Upper lobe of left lung (tissue), 6 donors: ENCODE results near the gene CACNA2D4. TPM values are rescaled to one million over a fixed set of nuclear protein-coding genes. Genes with fewer than 3 reads are reported as not detected.

Experiments
- ATAC-seq, 2 donors: fragments of 200-7000 bp; cut with Tn5 transposase; one replicate each; pipeline ENCODE4 v1.9.1; 2022; ENCODE audit warnings: mild to moderate bottlenecking in 2 of 2, moderate library complexity in 2 of 2; ENCODE audit not compliant: low FRiP score in 2 of 2
- DNase-seq, 2 donors: peaks; one replicate each; pipeline ENCODE4 v3.0.0-alpha.2; 2019 to 2020
- H3K27ac ChIP-seq, 4 donors: fragments of 200-600 bp; sonication (generic); one replicate each; pipeline ENCODE4 v1.5.1; 2016 to 2019
- H3K27me3 ChIP-seq, 4 donors: fragments of 200-600 bp; sonication (generic); one replicate each; pipeline ENCODE4 v1.5.1; 2017 to 2019
- H3K36me3 ChIP-seq, 4 donors: fragments of 200-600 bp; sonication (generic); one replicate each; pipeline ENCODE4 v1.5.1; 2016 to 2019
- H3K4me1 ChIP-seq, 4 donors: fragments of 200-600 bp; sonication (generic); one replicate each; pipeline ENCODE4 v1.5.1; 2018 to 2019
- H3K4me3 ChIP-seq, 4 donors: fragments of 200-600 bp; sonication (generic); one replicate each; pipeline ENCODE4 v1.5.1; 2017 to 2019; ENCODE audit warnings: mild to moderate bottlenecking in 2 of 4, moderate library complexity in 1 of 4
- H3K9me3 ChIP-seq, 4 donors: fragments of 200-600 bp; sonication (generic); one replicate each; pipeline ENCODE4 v1.5.1; 2018 to 2019
- CTCF ChIP-seq, 6 experiments: fragments of 450-650 bp in 4 of 6; fragments of 200-600 bp in 2 of 6; sonication (generic) in 2 of 6; IDR thresholded peaks; one replicate each; pipeline ENCODE4 v1.5.1; 2016 to 2019; ENCODE audit warnings: antibody characterized with exemption in 6 of 6
- EP300 ChIP-seq, 4 donors: sonication (generic); formaldehyde crosslinking; IDR thresholded peaks; one replicate each; pipeline ENCODE4 v1.5.1; 2017; ENCODE audit warnings: antibody characterized with exemption in 4 of 4, control low read depth in 2 of 4
- POLR2A ChIP-seq, 4 donors: fragments of 450-650 bp; IDR thresholded peaks; one replicate each; pipeline ENCODE4 v1.5.1; 2016 to 2017; ENCODE audit warnings: antibody characterized with exemption in 4 of 4, mild to moderate bottlenecking in 2 of 4
- POLR2AphosphoS5 ChIP-seq, 2 donors: sonication (generic); formaldehyde crosslinking; IDR thresholded peaks; one replicate each; pipeline ENCODE4 v1.5.1; 2017; ENCODE audit warnings: antibody characterized with exemption in 2 of 2
- WGBS, 2 donors: methylation state at CpG; one replicate each; pipeline ENCODE4 v1.1.5; 2017 to 2018; 5-methylcytosine and 5-hydroxymethylcytosine counted together
- total RNA-seq, 6 donors: library from RNA; depleted of rRNA in 4 of 6; stranded (reverse); fragments of >200 nt in 4 of 6; gene quantifications; one replicate each; pipeline versions ENCODE4 v1.1.0 to v1.2.1, GENCODE V29; 2016 to 2021
- donor health status: DM: no; HTN: no; CAD: no; lungs with moderate emphysema.
- donor health status: DM: no; HTN: yes; CAD: no; lungs with severe emphysema.

CACNA2D4 gene
- total RNA-seq, 6 donors from 2014 or later = 3.3 to 8.4 (median 7.0) TPM

GRCh38 chr12:1838994-1839365 lies 79.5 kb downstream of the CACNA2D4 start:
- DNase-seq (no peak), ATAC-seq (no peak)
- Histone ChIP-seq H3K27me3 (no peaks in the 10 kb centered on the region), H3K36me3 (no peaks in the 10 kb centered on the region), H3K27ac (no peak overlapping the region), H3K9me3 (no peaks in the 10 kb centered on the region), H3K4me3 (no peak overlapping the region), H3K4me1 (no peaks in the 10 kb centered on the region)
- 82 to 89% methylated on average over 13 to 15 of the region's 15 CpGs for WGBS, 2 donors
- no peak for TF ChIP-seq CTCF (IDR thresholded peaks at IDR 0.05)

GRCh38 chr12:1838205-1838993 lies 80.1 kb downstream of the CACNA2D4 start:
- Histone ChIP-seq H3K4me1 (no peaks in the 10 kb centered on the region), H3K36me3 (no peaks in the 10 kb centered on the region), H3K9me3 (no peaks in the 10 kb centered on the region), H3K27ac (no peak overlapping the region), H3K4me3 (no peak overlapping the region), H3K27me3 (no peaks in the 10 kb centered on the region)
- WGBS, 2 donors = 83% methylated on average over 21 to 26 of the region's 26 CpGs
- TF ChIP-seq POLR2A (IDR thresholded peaks at IDR 0.05) = no peak
- TF ChIP-seq CTCF (IDR thresholded peaks at IDR 0.05) = no peak
- no peak for TF ChIP-seq POLR2AphosphoS5 (IDR thresholded peaks at IDR 0.05)
- TF ChIP-seq EP300 (IDR thresholded peaks at IDR 0.05) = no peak
- ATAC-seq (no peak), DNase-seq (peak in 1 of 2 donors; percentile 54)

- Histone ChIP-seq H3K27me3 (no peaks in the 10 kb centered on the region), H3K4me1 (no peaks in the 10 kb centered on the region), H3K36me3 (no peaks in the 10 kb centered on the region), H3K27ac (no peak overlapping the region), H3K9me3 (no peaks in the 10 kb centered on the region), H3K4me3 (no peak overlapping the region)
- DNase-seq = no peak
- TF ChIP-seq EP300 (IDR thresholded peaks at IDR 0.05) (no peak), POLR2A (IDR thresholded peaks at IDR 0.05) (no peak), POLR2AphosphoS5 (IDR thresholded peaks at IDR 0.05) (no peak), CTCF (IDR thresholded peaks at IDR 0.05) (no peak)
- WGBS, 2 donors = 76 to 81% methylated on average over 7 to 12 of the region's 12 CpGs
- no peak for ATAC-seq
Observed at GRCh38 chr12:1837541-1838204, 80.8 kb downstream of the CACNA2D4 start.

GRCh38 chr12:1836854-1837421 lies 81.5 kb downstream of the CACNA2D4 start:
- DNase-seq (peak in 1 of 2 donors; percentile 52), ATAC-seq (no peak)
- Histone ChIP-seq H3K4me3 (no peak overlapping the region), H3K27me3 (no peaks in the 10 kb centered on the region), H3K36me3 (no peaks in the 10 kb centered on the region), H3K27ac (no peak overlapping the region), H3K9me3 (no peaks in the 10 kb centered on the region), H3K4me1 (no peaks in the 10 kb centered on the region)
- no peak for TF ChIP-seq EP300 (IDR thresholded peaks at IDR 0.05)
- TF ChIP-seq POLR2AphosphoS5 (IDR thresholded peaks at IDR 0.05) = no peak
- WGBS, 2 donors = 67% methylated on average over 9 to 17 of the region's 22 CpGs

- ATAC-seq = no peak
- no peak for DNase-seq
- peaks cover 0 to 3% (median 0%) of the 10 kb centered on the region in 4 donors for H3K27me3 ChIP-seq
- H3K4me1 ChIP-seq = peaks cover 0 to 3% (median 0%) of the 10 kb centered on the region in 4 donors
- 76 to 79% methylated on average over 5 to 7 of the region's 7 CpGs for WGBS, 2 donors
- TF ChIP-seq POLR2A (IDR thresholded peaks at IDR 0.05) (no peak), EP300 (IDR thresholded peaks at IDR 0.05) (no peak), CTCF (IDR thresholded peaks at IDR 0.05) (no peak), POLR2AphosphoS5 (IDR thresholded peaks at IDR 0.05) (no peak)
- no peaks in the 10 kb centered on the region for H3K9me3 ChIP-seq
- H3K36me3 ChIP-seq = no peaks in the 10 kb centered on the region
- H3K4me3 ChIP-seq = no peak overlapping the region
- H3K27ac ChIP-seq = no peak overlapping the region
Observed at GRCh38 chr12:1836241-1836803, 82.1 kb downstream of the CACNA2D4 start.
